Activated T-cell treated with anti-CD3 and anti-CD28 coated beads, Interleukin-2, amount 50 U/mL, for 1 hour (primary cell): ENCODE results near the gene PNPO.
"Not testable (repeated sequence)": the region's sequence is repeated elsewhere in the genome, so short reads cannot be mapped to it uniquely, and the experiment has no call there.

Source experiments
- DNase-seq: peaks from one replicate; pipeline ENCODE4 v3.0.0-alpha.2; 2020

Gene PNPO

GRCh38 chr17:47980541-47980940, 39.2 kb downstream of the PNPO start:
- no peak for DNase-seq

DNA sequence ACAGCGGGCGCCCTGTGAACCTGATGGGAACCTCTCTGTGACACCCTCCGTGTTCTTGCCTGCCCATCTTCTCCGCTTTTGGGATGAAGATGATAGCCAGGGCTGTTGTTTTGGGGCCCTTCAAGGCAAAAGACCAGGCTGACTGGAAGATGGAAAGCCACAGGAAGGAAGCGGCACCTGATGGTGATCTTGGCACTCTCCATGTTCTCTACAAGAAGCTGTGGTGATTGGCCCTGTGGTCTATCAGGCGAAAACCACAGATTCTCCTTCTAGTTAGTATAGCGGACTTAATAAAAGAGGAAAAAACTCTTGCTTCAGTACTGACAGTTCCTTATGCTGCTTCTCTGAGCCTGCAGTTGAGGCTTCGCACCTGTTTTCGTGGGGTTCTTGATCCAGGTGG, 40.1 kb downstream of the PNPO start:
- no peak for DNase-seq

GRCh38 chr17:47982091-47982617, 40.8 kb downstream of the PNPO start:
- no peak for DNase-seq

DNA sequence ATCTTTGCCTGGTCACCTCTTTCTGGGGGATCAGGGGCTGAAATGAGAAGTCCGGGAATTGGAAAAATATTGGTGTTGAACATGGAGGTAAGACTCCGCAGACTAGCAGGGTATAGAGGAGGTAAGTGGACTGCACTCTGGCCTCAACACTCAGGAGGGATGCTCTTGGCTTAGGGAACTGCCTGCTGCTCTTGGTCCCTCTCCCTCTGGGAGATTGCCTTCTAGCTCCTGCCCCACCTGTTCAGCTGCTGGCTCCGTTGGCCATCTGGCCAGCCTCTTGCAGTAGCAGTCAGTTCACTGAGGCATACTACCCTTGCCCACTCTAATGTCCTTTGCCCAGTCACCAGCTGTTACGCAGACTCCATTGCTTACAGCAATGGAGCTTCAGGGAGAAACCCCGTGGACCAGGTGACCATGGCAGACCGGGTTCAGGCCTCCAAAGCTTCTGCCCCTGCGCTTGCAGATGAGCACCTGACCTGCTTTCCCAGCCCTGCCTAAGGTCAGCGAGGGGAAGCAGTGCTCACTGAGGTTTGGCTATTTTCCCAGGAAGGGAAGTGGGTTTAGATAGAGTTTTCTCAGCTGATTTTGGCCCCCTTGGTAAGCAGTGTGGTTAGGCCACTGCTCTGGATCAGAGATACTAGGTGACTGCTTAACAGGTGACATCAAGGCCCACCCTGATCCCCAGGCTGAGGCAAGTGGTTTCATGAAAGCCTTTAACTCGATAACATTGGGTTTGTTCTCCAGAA, 41.4 kb downstream of the PNPO start:
- no peak for DNase-seq

DNA sequence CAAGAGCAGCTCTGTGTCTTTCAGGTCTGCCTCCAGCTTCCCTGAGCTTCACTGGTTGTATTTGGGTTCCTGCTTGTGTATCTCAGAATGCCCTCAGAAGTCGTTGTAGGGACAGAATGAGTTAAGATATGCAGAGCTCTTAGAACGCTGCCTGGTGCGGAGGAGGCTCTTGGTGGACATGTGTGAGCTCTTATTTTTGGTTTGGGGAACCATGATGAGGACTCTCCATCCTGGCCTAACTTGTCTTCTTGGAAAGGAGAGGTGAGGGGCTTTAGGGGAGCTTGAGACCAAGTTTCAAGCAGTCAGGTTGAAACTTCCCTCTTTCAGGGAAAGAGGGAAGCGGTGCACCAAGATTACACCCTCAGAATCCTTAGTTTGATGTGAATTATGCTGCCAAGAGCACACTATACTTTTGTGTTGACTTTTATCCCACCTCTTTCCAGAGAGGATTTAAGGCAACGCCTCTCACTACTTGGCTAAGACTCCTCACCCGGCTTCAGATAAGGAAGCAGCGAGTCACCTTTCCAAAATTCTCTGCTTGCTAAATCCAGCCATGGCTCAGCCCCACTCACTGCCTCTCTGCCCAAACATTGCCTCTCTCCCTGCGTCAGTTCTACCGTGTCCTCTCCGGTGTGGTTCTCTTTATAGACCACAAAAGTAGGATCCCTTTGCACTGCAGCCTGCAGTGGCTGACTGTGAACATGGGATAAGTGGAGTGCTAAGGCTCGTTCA, 42.3 kb downstream of the PNPO start:
- no peak for DNase-seq

DNA sequence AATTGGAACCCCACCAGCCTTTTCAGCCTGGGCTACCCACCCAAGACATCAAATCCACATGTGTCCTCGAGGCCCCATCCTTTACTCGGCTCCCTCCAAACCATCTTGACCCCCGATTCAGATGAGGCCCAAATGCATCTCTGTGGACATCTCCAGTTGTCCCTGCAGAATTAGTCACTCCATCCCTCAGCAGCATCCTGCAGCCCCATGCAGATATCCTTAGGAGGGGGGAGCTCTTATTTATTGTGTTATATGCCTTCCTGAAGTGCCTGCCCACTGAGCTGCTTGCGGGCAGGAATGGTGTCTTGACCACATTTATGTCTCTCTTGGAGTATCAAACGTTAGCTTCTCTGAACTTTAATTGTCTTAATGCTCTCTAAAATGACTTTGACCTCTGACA, 45.1 kb downstream of the PNPO start:
- DNase-seq = no peak

GRCh38 chr17:47987240-47987835, 46.0 kb downstream of the PNPO start:
- DNase-seq = no peak

GRCh38 chr17:47988445-47988844, 47.1 kb downstream of the PNPO start:
- not testable (repeated sequence) for DNase-seq

DNA sequence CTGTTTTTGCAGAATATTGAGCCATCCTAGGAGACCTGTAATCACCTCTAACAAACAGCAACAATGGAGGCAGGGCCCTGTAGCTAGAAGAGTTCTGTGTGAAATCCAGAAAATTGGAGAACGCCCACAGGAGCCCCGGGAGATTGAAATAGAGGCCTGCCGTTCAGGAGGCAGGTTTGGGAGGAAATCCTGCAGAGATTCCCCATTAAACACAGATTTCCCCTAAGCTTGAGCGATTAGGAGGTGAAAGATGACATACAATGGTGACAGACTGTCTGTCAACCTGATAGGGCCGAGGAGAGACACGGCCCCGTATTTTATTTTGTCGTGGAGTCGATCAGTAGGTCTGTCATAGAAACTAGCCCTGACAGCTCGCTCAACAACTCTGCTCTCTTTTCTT, 47.8 kb downstream of the PNPO start:
- no peak for DNase-seq

GRCh38 chr17:47989700-47990099, 48.3 kb downstream of the PNPO start:
- DNase-seq = no peak

- DNase-seq = no peak
Measured at GRCh38 chr17:47990962-47991731, 49.8 kb downstream of the PNPO start.

DNA sequence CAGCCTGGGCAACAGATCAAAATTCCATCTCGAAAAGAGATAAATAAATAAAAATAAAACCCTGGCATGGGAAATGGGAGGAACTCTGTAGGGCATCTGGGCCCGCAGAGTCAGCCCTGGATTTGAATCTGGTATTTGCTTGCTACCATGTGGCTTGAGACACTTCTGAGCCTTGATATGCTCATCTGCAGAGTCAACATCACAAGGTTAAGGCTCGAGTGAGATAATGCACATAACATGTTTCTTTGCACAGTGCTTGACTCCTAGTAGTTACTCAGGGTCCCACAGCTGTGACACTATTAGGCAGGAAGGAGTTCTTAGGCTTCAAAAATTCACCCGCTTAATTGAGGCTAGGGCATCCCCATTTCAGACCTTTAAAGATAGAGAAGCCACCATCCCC, 50.8 kb downstream of the PNPO start:
- DNase-seq = no peak

DNA sequence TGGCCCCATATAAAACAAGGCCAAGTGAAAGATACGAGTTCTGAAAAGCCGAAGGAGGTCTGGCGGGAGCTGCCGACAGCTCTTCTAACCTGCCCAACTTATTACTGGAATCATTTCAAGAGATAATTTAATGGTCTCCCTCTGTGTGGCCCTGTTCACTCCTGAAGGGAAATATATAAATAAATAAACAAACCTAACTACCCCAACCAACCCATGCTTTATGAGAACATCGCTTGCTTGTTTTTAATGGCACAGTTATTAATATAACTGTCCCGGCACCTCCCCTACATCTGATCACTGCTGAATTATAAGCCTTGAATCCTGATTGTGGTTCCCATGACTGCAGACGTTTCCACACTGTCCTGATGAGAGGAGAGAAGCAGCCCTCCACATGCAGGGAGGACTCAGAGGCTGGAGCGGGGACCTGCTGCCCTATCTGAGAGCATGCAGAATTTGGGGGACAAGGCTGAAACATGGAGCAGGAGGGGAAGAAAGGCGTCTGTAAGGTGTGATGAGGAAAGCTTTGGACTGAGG, 51.7 kb downstream of the PNPO start:
- DNase-seq = no peak

DNA sequence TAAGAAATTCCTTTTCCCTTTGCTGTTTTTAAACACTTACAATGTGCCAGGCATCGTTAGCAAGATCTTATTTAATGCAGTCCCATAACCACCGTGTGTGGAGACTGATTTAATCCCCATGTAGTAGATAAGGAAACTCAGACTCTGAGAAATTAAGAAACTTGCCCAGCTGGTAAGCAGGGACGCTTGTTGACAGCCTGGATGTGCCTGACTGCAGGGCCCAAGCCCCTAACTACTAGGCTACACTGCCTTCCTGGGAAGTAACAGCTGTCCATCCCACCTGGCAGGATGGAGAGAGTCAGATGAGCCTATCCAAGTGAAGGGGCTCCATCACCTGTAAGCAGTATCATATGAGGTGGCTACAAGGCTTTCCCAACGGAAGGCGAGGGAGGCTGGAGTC, 52.6 kb downstream of the PNPO start:
- DNase-seq = no peak

DNA sequence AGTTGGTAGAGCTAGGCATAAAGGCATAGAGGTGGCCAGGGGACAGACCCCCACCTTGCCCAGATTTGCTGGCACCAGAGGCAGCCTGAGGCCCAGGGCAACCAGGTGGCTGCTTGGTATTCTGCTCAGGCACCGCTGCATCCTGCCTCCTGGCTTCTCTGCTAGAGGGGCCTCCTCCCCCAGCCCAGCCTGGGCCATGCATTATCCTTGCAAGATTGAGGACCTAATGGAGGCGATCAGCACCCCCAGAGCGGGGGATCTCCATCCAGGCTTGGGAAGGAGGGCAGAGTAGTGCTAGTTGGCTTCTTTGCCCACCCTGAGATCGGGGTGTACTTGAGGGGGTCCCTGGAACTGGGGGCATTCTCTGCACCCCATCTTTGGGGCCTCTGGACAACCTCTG, 53.4 kb downstream of the PNPO start:
- no peak for DNase-seq

- DNase-seq = no peak
Measured at GRCh38 chr17:47995241-47995935, 54.0 kb downstream of the PNPO start.

DNA sequence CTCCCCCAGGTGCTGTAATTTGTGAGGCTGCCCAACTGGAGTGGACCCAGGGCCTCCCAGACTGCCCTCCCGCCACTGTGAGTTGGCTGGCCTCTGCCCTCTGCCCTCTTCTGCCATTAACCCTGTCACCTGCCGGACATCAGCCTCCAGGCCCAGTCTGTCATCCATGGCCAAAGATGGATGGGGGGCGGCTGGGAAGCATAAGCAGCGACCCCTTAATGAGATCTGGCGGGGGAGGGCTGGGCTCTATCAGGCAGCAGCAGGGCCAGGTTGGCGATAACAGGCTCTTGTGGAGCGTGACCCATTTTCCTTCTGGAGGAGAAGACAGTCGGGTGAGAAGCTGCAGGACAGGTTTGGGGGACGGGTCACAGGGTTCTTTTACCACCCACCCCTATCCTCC, 54.8 kb downstream of the PNPO start:
- DNase-seq = no peak

DNA sequence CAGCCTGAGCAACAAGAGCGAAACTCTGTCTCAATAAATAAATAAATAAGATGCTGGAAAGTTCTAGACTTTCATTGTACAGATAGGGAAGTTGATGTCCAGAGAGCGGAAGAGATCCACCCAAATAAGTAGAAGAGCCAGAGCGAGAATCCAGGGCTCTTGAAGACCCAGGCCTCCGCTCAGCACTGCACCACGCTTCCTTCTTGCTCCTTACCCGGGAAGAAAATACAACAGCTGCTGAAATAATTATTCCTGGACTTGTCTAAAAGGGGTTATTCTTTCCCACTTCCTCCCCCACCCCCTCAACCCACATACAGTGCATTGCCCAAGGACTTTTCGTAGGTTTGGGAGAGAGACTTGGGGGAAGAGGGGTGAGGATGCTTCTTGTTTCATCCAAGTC, 56.2 kb downstream of the PNPO start:
- no peak for DNase-seq

DNA sequence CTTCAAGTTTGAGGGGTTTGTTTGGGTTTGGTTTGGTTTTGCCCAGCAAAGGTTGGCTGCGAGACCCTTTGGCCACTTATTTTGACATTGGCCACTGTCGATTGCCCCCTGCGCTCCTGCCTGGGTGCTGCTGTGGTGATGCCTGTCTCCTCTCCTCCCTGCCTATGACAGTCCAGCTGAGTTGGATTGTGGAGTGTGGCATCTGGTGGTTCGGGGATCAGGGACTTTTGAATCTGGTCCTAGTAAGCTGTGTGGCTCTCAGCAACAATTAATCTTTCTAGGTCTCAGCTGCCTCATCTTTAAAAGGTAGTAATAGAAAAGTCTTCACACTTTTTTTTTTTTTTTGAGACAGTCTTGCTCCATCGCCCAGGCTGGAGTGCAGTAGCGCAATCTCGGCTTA, 56.7 kb downstream of the PNPO start:
- no peak for DNase-seq
